ENCODE results near the gene CYP8B1.

Gene CYP8B1

DNA sequence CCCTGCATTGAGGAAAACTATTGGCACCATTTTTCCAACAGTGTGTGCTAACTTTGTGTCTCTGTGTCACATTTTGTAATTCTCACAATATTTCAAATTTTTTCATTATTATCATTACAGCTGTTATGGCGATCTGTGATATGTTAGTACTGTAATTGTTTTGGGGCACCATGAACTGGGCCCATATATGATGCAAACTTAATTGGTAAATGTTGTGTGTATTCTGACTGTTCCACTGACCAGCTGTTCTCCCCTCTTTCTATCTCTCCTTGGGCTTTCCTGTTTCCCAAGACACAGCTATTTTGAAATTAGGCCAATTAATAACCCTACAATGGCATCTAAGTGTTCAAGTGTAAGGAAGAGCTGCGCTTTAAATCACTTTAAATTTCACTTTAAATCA lies 2.2 kb upstream of the CYP8B1 start:
- no peak overlapping the region for H3K27ac ChIP-seq
- DNase-seq, result no peak
- H3K4me3 ChIP-seq, result no peak overlapping the region
- no peaks in the 10 kb centered on the region for H3K9me3 ChIP-seq
- peaks cover 0 to 12% (median 5%) of the 10 kb centered on the region in 4 donors for H3K4me1 ChIP-seq
- intact Hi-C loops (cut with DNase I; ENCODE audit: low total_unique reads), result no loop called here
- no peaks in the 10 kb centered on the region for H3K27me3 ChIP-seq
- no peaks in the 10 kb centered on the region for H3K36me3 ChIP-seq
- TF ChIP-seq, protein P1, sequence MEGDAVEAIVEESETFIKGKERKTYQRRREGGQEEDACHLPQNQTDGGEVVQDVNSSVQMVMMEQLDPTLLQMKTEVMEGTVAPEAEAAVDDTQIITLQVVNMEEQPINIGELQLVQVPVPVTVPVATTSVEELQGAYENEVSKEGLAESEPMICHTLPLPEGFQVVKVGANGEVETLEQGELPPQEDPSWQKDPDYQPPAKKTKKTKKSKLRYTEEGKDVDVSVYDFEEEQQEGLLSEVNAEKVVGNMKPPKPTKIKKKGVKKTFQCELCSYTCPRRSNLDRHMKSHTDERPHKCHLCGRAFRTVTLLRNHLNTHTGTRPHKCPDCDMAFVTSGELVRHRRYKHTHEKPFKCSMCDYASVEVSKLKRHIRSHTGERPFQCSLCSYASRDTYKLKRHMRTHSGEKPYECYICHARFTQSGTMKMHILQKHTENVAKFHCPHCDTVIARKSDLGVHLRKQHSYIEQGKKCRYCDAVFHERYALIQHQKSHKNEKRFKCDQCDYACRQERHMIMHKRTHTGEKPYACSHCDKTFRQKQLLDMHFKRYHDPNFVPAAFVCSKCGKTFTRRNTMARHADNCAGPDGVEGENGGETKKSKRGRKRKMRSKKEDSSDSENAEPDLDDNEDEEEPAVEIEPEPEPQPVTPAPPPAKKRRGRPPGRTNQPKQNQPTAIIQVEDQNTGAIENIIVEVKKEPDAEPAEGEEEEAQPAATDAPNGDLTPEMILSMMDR (IDR thresholded peaks at IDR 0.05), result no peak

DNA sequence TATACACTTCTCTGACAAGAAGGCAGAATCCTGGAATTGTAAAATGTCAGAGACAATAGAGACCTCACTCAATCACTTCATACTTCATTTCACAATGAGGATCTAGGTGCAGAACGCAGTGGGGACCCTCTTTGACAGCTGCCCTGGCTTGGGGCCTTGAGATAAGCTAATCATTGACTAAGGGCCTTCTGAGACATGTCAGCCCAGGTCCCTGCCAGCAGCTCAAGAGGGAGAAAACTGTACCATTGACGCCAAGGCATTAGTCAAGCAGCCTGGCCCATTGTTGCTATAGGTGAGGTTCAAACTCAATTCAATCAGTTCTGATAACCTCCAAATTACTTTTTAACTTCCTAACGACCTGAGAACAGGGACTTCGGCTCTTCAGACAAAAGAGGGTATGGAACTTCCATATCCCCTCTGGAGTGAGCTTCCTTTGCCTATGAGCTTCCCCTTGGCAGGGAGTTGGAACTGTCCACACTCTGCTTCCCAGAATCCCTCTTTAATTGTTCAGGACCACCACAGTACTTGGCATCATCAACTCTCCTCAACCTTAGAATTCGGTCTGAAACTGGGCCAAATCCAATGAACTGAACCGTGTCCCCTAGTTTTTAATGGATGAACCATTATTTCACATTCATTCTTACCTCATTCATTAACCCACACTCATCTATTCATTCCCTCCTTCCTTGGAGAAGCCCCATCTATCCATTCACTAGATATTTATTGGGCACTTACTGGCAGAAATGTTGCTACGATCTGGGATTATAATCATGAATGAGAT lies 1.5 kb upstream of the CYP8B1 start:
- Histone ChIP-seq H3K36me3 (no peaks in the 10 kb centered on the region), H3K27ac (no peak overlapping the region), H3K27me3 (no peaks in the 10 kb centered on the region), H3K4me3 (no peak overlapping the region), H3K4me1 (peaks cover 0 to 20% (median 5%) of the 10 kb centered on the region in 4 donors), H3K9me3 (no peaks in the 10 kb centered on the region)
- intact Hi-C loops (cut with DNase I; ENCODE audit: low total_unique reads), result no loop called here
- no peak for DNase-seq
- TF ChIP-seq, protein P1 (IDR thresholded peaks at IDR 0.05), result no peak

DNA sequence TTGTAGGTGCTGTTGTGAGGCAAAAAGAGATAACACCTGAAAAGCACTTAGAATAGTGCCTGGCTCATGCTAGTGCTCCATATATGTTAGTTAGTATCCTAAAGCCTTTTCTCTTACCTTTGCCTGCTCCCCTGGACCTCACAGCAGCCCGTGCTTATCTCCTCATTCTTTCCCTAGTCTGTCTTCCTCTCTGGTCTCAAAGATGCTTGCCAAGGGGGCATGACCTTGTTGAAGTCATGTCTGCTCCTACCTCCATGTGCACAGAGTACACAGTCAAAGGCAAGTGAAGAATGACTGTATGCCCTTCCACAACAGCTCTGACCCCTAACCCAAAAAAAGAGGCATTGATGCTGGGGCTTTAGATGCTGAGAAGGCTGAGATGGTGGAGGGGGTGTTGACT lies 722 bp upstream of the CYP8B1 start:
- H3K4me3 ChIP-seq, result no peak overlapping the region
- no peaks in the 10 kb centered on the region for H3K27me3 ChIP-seq
- H3K9me3 ChIP-seq, result no peaks in the 10 kb centered on the region
- H3K27ac ChIP-seq, result no peak overlapping the region
- peaks cover 0 to 27% (median 5%) of the 10 kb centered on the region in 4 donors for H3K4me1 ChIP-seq
- DNase-seq, result no peak
- H3K36me3 ChIP-seq, result no peaks in the 10 kb centered on the region
- intact Hi-C loops (cut with DNase I; ENCODE audit: low total_unique reads), result no loop called here
- TF ChIP-seq, protein P1 (IDR thresholded peaks at IDR 0.05), result no peak

DNA sequence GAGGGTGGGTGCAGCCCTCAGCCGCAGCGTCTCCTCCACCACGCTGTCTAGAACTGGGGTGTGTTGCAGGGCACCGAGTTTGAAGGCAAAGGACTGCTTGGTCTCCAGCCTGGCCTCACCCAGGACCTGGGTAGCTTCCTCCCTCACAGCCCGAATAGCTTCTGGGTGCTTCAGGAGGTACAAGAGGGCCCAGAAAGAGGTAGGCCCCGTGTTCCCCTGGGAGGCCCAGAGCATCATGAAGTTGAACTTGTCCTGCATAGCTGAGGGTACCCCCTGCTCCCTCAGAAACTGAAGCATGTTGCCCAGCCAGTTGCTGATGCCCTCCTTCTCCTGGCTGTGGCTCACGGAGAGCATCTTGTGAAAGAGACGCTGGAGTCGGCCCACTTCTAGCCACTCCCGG lies 930 bp downstream of the CYP8B1 start:
- intact Hi-C loops (cut with DNase I; ENCODE audit: low total_unique reads), result no loop called here
- Histone ChIP-seq H3K36me3 (no peaks in the 10 kb centered on the region), H3K27me3 (no peaks in the 10 kb centered on the region), H3K4me1 (peaks cover 0 to 19% (median 0%) of the 10 kb centered on the region in 4 donors), H3K4me3 (no peak overlapping the region), H3K27ac (no peak overlapping the region), H3K9me3 (no peaks in the 10 kb centered on the region)
- TF ChIP-seq, protein P1 (IDR thresholded peaks at IDR 0.05), result no peak
- no peak for DNase-seq

DNA sequence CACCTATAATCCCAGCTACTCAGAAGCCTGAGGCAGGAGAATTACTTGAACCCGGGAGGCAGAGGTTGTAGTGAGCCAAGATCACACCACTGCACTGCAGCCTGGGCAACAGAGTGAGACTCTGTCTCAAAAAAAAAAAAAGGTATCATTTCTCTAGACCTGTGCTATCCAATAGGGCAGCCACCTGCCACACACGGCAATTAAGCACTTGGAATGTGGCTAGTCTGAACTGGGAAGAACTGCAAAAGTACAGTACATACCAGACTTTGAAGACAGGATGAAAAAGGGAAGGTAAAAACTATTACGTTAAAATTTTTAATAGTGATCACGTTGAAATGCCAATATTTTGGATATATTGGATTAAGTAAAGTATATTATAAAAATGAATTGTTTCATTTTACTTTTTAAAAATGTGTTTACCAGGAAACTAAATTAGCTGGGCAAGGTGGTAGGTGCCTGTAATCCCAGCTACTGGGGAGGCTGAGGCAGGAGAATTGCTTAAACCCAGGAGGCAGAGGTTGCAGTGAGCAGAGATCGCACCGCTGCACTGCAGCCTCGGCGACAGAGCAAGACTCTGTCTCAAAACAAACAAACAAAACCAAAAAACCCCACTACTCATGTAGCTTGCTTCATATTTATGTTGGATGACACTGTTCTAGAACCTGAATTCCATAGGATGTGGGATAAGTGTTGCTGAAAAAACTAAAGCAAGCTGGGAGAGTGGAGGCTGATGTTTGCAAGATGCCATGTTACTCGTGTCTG lies 2.3 kb downstream of the CYP8B1 start:
- H3K4me3 ChIP-seq, result no peak overlapping the region
- peaks cover 0 to 19% (median 0%) of the 10 kb centered on the region in 4 donors for H3K4me1 ChIP-seq
- no peak for DNase-seq
- no peaks in the 10 kb centered on the region for H3K27me3 ChIP-seq
- intact Hi-C loops (cut with DNase I; ENCODE audit: low total_unique reads), result no loop called here
- H3K36me3 ChIP-seq, result no peaks in the 10 kb centered on the region
- TF ChIP-seq, protein P1 (IDR thresholded peaks at IDR 0.05), result no peak
- no peak overlapping the region for H3K27ac ChIP-seq
- no peaks in the 10 kb centered on the region for H3K9me3 ChIP-seq
